Cardiac muscle cell (in vitro differentiated cells and primary cell): Measurements from ENCODE around the gene REPS2. TPM values are rescaled to one million over a fixed set of nuclear protein-coding genes. Genes with fewer than 3 reads are reported as not detected.

Source experiments
- DNase-seq, 2 donors: peaks; one replicate each; pipeline versions ENCODE4 v3.0.0 to v3.0.0-alpha.2; 2010 to 2017; ENCODE audit warnings: low read depth in 1 of 2, low spot score in 1 of 2
- H3K27ac ChIP-seq: fragments of 200-600 bp; sonication (generic); 2 replicates; pipeline ENCODE4 v1.5.1; 2016
- H3K27me3 ChIP-seq: fragments of 200-600 bp; sonication (generic); 2 replicates; pipeline ENCODE4 v1.6.0; 2016; ENCODE audit warnings: control low read depth
- H3K36me3 ChIP-seq: fragments of 200-600 bp; sonication (generic); 2 replicates; pipeline ENCODE4 v1.5.1; 2016; ENCODE audit warnings: control low read depth
- H3K4me1 ChIP-seq: fragments of 200-600 bp; sonication (generic); 2 replicates; pipeline ENCODE4 v1.8.1; 2017; ENCODE audit warnings: low read depth, mild to moderate bottlenecking, mixed run types
- H3K4me3 ChIP-seq: fragments of 200-600 bp; sonication (generic); 2 replicates; pipeline ENCODE4 v1.5.1; 2016; ENCODE audit warnings: mild to moderate bottlenecking
- H3K9me3 ChIP-seq: fragments of 200-600 bp; sonication (generic); 2 replicates; pipeline ENCODE4 v1.5.1; 2017; ENCODE audit warnings: low read depth, mild to moderate bottlenecking, control low read depth
- polyA plus RNA-seq: library from polyadenylated mRNA; unstranded; fragments of >200 nt; fragmentation: Nextera tagmentation; extraction: Ambion mirVana; gene quantifications from 2 replicates; pipeline ENCODE4 v1.2.1, GENCODE V29; 2016
- total RNA-seq: library from RNA; depleted of rRNA; stranded (reverse); fragments of >200 nt; gene quantifications from 2 replicates; pipeline ENCODE4 v1.2.3, GENCODE V29; 2016
- TF ChIP-seq, protein P1 (sequence below): IDR thresholded peaks from 2 replicates; pipeline ENCODE4 v1.5.1; 2012; ENCODE audit warnings: low read depth, mild to moderate bottlenecking, low read length

Gene REPS2
- total and polyA plus RNA-seq, 2 experiments from 2014 or later = 6.0 to 9.1 TPM

DNA sequence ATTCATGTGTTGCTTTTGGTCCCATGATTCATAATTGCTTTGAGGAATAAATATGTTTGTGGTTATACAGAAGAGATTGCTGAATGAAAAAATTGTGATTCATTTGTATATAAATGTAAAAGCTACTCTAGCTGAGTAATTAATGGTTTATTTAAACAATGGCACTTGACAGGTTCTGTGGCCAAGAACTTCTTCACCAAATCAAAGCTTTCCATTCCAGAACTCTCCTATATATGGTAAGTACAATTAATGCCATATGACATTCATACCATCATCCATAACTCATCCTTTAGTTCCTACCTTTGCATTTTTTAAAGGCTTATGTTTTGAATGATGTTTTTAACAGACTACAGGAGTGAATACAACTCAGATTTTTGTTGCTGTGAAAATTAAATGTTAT is 105.8 kb downstream of the REPS2 start:
- Histone ChIP-seq H3K9me3 (no peaks in the 10 kb centered on the region), H3K36me3 (peaks cover 7% of the 10 kb centered on the region), H3K4me1 (no peaks in the 10 kb centered on the region), H3K4me3 (no peak overlapping the region), H3K27me3 (no peaks in the 10 kb centered on the region), H3K27ac (no peak overlapping the region)
- DNase-seq = no peak
- TF ChIP-seq, protein P1, sequence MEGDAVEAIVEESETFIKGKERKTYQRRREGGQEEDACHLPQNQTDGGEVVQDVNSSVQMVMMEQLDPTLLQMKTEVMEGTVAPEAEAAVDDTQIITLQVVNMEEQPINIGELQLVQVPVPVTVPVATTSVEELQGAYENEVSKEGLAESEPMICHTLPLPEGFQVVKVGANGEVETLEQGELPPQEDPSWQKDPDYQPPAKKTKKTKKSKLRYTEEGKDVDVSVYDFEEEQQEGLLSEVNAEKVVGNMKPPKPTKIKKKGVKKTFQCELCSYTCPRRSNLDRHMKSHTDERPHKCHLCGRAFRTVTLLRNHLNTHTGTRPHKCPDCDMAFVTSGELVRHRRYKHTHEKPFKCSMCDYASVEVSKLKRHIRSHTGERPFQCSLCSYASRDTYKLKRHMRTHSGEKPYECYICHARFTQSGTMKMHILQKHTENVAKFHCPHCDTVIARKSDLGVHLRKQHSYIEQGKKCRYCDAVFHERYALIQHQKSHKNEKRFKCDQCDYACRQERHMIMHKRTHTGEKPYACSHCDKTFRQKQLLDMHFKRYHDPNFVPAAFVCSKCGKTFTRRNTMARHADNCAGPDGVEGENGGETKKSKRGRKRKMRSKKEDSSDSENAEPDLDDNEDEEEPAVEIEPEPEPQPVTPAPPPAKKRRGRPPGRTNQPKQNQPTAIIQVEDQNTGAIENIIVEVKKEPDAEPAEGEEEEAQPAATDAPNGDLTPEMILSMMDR = no peak

DNA sequence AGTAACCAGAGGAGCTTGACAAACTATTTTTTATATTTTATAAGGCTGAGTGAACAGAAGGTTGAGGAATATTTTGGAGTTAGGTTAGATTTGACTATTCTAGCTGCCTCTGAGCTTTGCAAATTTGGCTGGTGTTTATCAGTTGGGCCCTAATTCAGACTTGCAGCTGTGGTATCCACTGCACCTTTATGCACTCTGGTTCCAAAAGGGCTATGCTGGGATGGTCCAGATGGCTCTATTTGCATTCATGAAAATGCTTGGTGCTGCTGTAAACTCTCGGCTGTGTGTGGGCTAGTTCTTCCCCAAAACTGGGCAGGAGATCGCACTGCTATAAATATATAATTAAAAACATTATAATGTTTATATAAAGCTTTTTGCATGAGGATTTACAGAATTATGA is 106.3 kb downstream of the REPS2 start:
- H3K9me3 ChIP-seq = no peaks in the 10 kb centered on the region
- peaks cover 7% of the 10 kb centered on the region for H3K36me3 ChIP-seq
- no peak for DNase-seq
- H3K27ac ChIP-seq = no peak overlapping the region
- TF ChIP-seq, protein P1 = no peak
- H3K4me1 ChIP-seq = no peaks in the 10 kb centered on the region
- H3K4me3 ChIP-seq = no peak overlapping the region
- H3K27me3 ChIP-seq = no peaks in the 10 kb centered on the region

DNA sequence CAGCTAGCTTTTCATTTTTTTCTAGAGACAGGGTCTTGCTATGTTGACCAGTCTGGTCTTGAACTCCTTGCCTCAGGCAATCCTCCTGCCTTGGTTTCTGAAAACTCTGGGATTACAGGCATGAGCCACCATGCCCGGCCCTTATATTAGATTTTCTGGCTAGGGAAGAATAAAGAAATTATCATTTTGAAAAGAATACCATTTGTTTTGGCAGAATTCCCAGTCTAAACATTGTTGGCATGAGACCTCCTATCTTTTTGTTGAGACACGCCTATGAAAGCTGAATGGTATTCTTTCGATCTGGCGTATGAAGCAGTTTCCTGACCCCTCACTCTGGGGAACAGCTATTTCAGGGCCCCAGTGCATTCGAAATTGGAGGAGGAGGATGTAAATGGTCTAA is 107.0 kb downstream of the REPS2 start:
- H3K27ac ChIP-seq = no peak overlapping the region
- H3K4me1 ChIP-seq = no peaks in the 10 kb centered on the region
- TF ChIP-seq, protein P1 = no peak
- H3K27me3 ChIP-seq = no peaks in the 10 kb centered on the region
- no peak overlapping the region for H3K4me3 ChIP-seq
- no peaks in the 10 kb centered on the region for H3K9me3 ChIP-seq
- H3K36me3 ChIP-seq = peaks cover 2% of the 10 kb centered on the region
- DNase-seq = no peak

- Histone ChIP-seq H3K4me3 (no peak overlapping the region), H3K27ac (no peak overlapping the region), H3K4me1 (no peaks in the 10 kb centered on the region), H3K36me3 (no peaks in the 10 kb centered on the region), H3K27me3 (no peaks in the 10 kb centered on the region), H3K9me3 (no peaks in the 10 kb centered on the region)
- TF ChIP-seq, protein P1 = no peak
- no peak for DNase-seq
Observed at GRCh38 chrX:17056868-17057608, 110.6 kb downstream of the REPS2 start.

DNA sequence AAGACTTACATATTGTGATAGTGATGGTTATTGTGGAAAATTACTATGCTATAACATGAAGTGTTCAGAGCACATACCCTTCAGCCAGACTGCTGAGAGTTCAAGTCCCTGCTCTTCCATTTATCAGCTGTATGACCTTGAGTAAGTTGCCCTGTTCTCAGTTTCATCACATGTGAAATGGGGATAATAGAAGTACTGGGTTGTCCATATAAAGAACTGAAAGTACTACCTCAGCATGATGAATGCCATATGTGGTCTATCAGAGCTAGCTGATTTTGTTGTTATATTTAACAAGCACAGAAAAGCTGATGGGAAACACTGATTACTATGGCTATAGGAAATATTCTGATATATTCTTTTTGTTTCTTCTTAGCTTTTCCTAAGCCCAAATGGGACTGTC is 115.6 kb downstream of the REPS2 start:
- TF ChIP-seq, protein P1 = no peak
- Histone ChIP-seq H3K36me3 (no peaks in the 10 kb centered on the region), H3K27me3 (no peaks in the 10 kb centered on the region), H3K9me3 (no peaks in the 10 kb centered on the region), H3K4me3 (no peak overlapping the region), H3K4me1 (no peaks in the 10 kb centered on the region), H3K27ac (no peak overlapping the region)
- no peak for DNase-seq

GRCh38 chrX:17065100-17065499 is 118.6 kb downstream of the REPS2 start:
- Histone ChIP-seq H3K36me3 (no peaks in the 10 kb centered on the region), H3K4me1 (no peaks in the 10 kb centered on the region), H3K27ac (no peak overlapping the region), H3K4me3 (no peak overlapping the region), H3K9me3 (no peaks in the 10 kb centered on the region), H3K27me3 (no peaks in the 10 kb centered on the region)
- TF ChIP-seq, protein P1 = no peak
- DNase-seq = no peak
